Measurements from ENCODE around the gene ZP3. TPM values are rescaled to one million over a fixed set of nuclear protein-coding genes. Genes with fewer than 3 reads are reported as not detected.
A peak's percentile ranks its signal among the peaks of the same experiment; 100 is the strongest.
"Not testable (repeated sequence)": the region's sequence is repeated elsewhere in the genome, so short reads cannot be mapped to it uniquely, and the experiment has no call there.

Gene ZP3
- total and polyA plus RNA-seq, 10 of the 15 experiments (the other 5 are each of a cell fraction or from before 2014, with no cell fraction given): 0.39 to 5.1 (median 2.5) TPM

GRCh38 chr7:76483081-76483480, 58.3 kb downstream of the ZP3 start:
- RAD21 ChIA-PET (ENCODE audit: unreplicated experiment); in situ Hi-C loops (cut with MboI); DNase-seq (ENCODE audit: low read depth, low spot score); FAIRE-seq; POLR2A ChIA-PET; ATAC-seq; H2AFZ ChIP-seq (ENCODE audit: control insufficient read depth, low read depth, low read length); CTCF ChIA-PET; H3K9me3 ChIP-seq (replicated peaks; ENCODE audit: control insufficient read depth, insufficient read depth, low read length); H3K9ac ChIP-seq (ENCODE audit: control insufficient read depth, insufficient read depth, low read length); intact Hi-C loops (cut with micrococcal nuclease; ENCODE audit: unreplicated experiment); H3K79me2 ChIP-seq (ENCODE audit: control insufficient read depth, insufficient read depth, low read length); H3K27ac ChIP-seq (ENCODE audit: control insufficient read depth, insufficient read depth); SMC1A ChIA-PET (ENCODE audit: uncharacterized antibody, unreplicated experiment); H3K36me3 ChIP-seq (ENCODE audit: control insufficient read depth in 2 of 2, insufficient read depth in 2 of 2, low read length in 1 of 2); H3K4me1 ChIP-seq (ENCODE audit: control insufficient read depth, insufficient read depth, low read length); H3K4me2 ChIP-seq (ENCODE audit: control insufficient read depth, insufficient read depth); H3K4me3 ChIP-seq; H3K27me3 ChIP-seq (replicated peaks in 1 of 2; ENCODE audit: control insufficient read depth in 2 of 2, insufficient read depth in 2 of 2, low read length in 1 of 2); BruUV-seq (replicated peaks); H4K20me1 ChIP-seq (ENCODE audit: control insufficient read depth, insufficient read depth): not testable (repeated sequence)
- 97% methylated on average over 16 of the region's 17 CpGs for WGBS (ENCODE audit: insufficient coverage, insufficient replicate concordance, low lambda C conversion rate, missing lambda C conversion rate)

GRCh38 chr7:76484456-76484855, 59.7 kb downstream of the ZP3 start:
- no CpG with 5 or more reads among the region's 12 CpGs for WGBS (ENCODE audit: insufficient coverage, insufficient replicate concordance, low lambda C conversion rate, missing lambda C conversion rate)
- RAD21 ChIA-PET (ENCODE audit: unreplicated experiment); BruUV-seq (replicated peaks); H3K4me1 ChIP-seq (ENCODE audit: control insufficient read depth, insufficient read depth, low read length); H3K4me2 ChIP-seq (ENCODE audit: control insufficient read depth, insufficient read depth); H3K79me2 ChIP-seq (ENCODE audit: control insufficient read depth, insufficient read depth, low read length); intact Hi-C loops (cut with micrococcal nuclease; ENCODE audit: unreplicated experiment); ATAC-seq; H3K36me3 ChIP-seq (ENCODE audit: control insufficient read depth in 2 of 2, insufficient read depth in 2 of 2, low read length in 1 of 2); POLR2A ChIA-PET; H3K27ac ChIP-seq (ENCODE audit: control insufficient read depth, insufficient read depth); H3K9me3 ChIP-seq (replicated peaks; ENCODE audit: control insufficient read depth, insufficient read depth, low read length); H3K27me3 ChIP-seq (replicated peaks in 1 of 2; ENCODE audit: control insufficient read depth in 2 of 2, insufficient read depth in 2 of 2, low read length in 1 of 2); H3K4me3 ChIP-seq; FAIRE-seq; CTCF ChIA-PET; H2AFZ ChIP-seq (ENCODE audit: control insufficient read depth, low read depth, low read length); H3K9ac ChIP-seq (ENCODE audit: control insufficient read depth, insufficient read depth, low read length); in situ Hi-C loops (cut with MboI); DNase-seq (ENCODE audit: low read depth, low spot score); H4K20me1 ChIP-seq (ENCODE audit: control insufficient read depth, insufficient read depth); SMC1A ChIA-PET (ENCODE audit: uncharacterized antibody, unreplicated experiment): not testable (repeated sequence)

GRCh38 chr7:76485822-76486610, 61.3 kb downstream of the ZP3 start:
- H4K20me1 ChIP-seq (ENCODE audit: control insufficient read depth, insufficient read depth); BruUV-seq (replicated peaks); intact Hi-C loops (cut with micrococcal nuclease; ENCODE audit: unreplicated experiment); H3K27me3 ChIP-seq (replicated peaks in 1 of 2; ENCODE audit: control insufficient read depth in 2 of 2, insufficient read depth in 2 of 2, low read length in 1 of 2); in situ Hi-C loops (cut with MboI); H3K4me1 ChIP-seq (ENCODE audit: control insufficient read depth, insufficient read depth, low read length); H3K36me3 ChIP-seq (ENCODE audit: control insufficient read depth in 2 of 2, insufficient read depth in 2 of 2, low read length in 1 of 2); FAIRE-seq; H3K9me3 ChIP-seq (replicated peaks; ENCODE audit: control insufficient read depth, insufficient read depth, low read length); H3K4me3 ChIP-seq; DNase-seq (ENCODE audit: low read depth, low spot score); H3K9ac ChIP-seq (ENCODE audit: control insufficient read depth, insufficient read depth, low read length); H3K4me2 ChIP-seq (ENCODE audit: control insufficient read depth, insufficient read depth); H3K27ac ChIP-seq (ENCODE audit: control insufficient read depth, insufficient read depth); SMC1A ChIA-PET (ENCODE audit: uncharacterized antibody, unreplicated experiment); H3K79me2 ChIP-seq (ENCODE audit: control insufficient read depth, insufficient read depth, low read length); H2AFZ ChIP-seq (ENCODE audit: control insufficient read depth, low read depth, low read length): not testable (repeated sequence)
- ATAC-seq: peak; percentile 38
- ChIA-PET CTCF (interaction anchor here (0.7 kb wide), 1 partner anchor 126 kb away, joined by 3 read pairs; no protein-coding TSS in a partner anchor), POLR2A (interaction anchor here (0.6 kb wide), 1 partner anchor 955 kb away, joined by 3 read pairs; no protein-coding TSS in a partner anchor), RAD21 (ENCODE audit: unreplicated experiment) (interaction anchor here (0.6 kb wide), 1 partner anchor 155 kb away, joined by 4 read pairs; no protein-coding TSS in a partner anchor)
- WGBS (ENCODE audit: insufficient coverage, insufficient replicate concordance, low lambda C conversion rate, missing lambda C conversion rate): 20% methylated on average over 1 of the region's 20 CpGs

Data from GM12878 (cell line).